ENCODE measurements around the gene PDCD6IP. TPM values are rescaled to one million over a fixed set of nuclear protein-coding genes. Genes with fewer than 3 reads are reported as not detected.

The PDCD6IP gene
- 100 to 1,000 TPM; 177 to 319 (median 203) TPM for total RNA-seq

GRCh38 chr3:33798418-33799201 lies at the start of gene PDCD6IP:
Gene PDCD6IP, plus strand, starts transcription at chr3:33798630. Its CDS starts 99 bp downstream, at chr3:33798729.
- TF ChIP-seq CTCF (IDR thresholded peaks at IDR 0.05; ENCODE audit: low read depth): no peak

GRCh38 chr3:33749546-33750210 lies 48.8 kb upstream of the PDCD6IP start:
- TF ChIP-seq CTCF (IDR thresholded peaks at IDR 0.05; ENCODE audit: low read depth): no peak

GRCh38 chr3:33750211-33750548 lies 48.2 kb upstream of the PDCD6IP start:
- TF ChIP-seq CTCF (IDR thresholded peaks at IDR 0.05; ENCODE audit: low read depth): no peak

- TF ChIP-seq CTCF (IDR thresholded peaks at IDR 0.05; ENCODE audit: low read depth): no peak
Observed at GRCh38 chr3:33751336-33751735, 47.1 kb upstream of the PDCD6IP start.

- TF ChIP-seq CTCF (IDR thresholded peaks at IDR 0.05; ENCODE audit: low read depth): no peak
Observed at GRCh38 chr3:33758281-33758680, 40.1 kb upstream of the PDCD6IP start.

GRCh38 chr3:33758864-33759263 lies 39.6 kb upstream of the PDCD6IP start:
- no peak for TF ChIP-seq CTCF (IDR thresholded peaks at IDR 0.05; ENCODE audit: low read depth)

GRCh38 chr3:33768578-33769330 lies 29.7 kb upstream of the PDCD6IP start:
- TF ChIP-seq CTCF (IDR thresholded peaks at IDR 0.05; ENCODE audit: low read depth): no peak
